Fibroblast of mammary gland (primary cell): ENCODE results near the gene CABP4.

Source experiments
- DNase-seq: peaks from one replicate; pipeline ENCODE4 v3.0.0-alpha.2; 2010; ENCODE audit warnings: low read depth
- H3K4me3 ChIP-seq: 2 replicates; pipeline ENCODE4 v1.5.1; 2011; ENCODE audit warnings: low read depth, mild to moderate bottlenecking, low read length, moderate library complexity; ENCODE audit not compliant: control insufficient read depth
- TF ChIP-seq, protein P1 (sequence below): conservative IDR thresholded peaks from 2 replicates; pipeline ENCODE4 v1.5.1; 2011; ENCODE audit warnings: low read depth, low read length, inconsistent platforms; ENCODE audit not compliant: control insufficient read depth, insufficient read depth

The CABP4 gene

DNA sequence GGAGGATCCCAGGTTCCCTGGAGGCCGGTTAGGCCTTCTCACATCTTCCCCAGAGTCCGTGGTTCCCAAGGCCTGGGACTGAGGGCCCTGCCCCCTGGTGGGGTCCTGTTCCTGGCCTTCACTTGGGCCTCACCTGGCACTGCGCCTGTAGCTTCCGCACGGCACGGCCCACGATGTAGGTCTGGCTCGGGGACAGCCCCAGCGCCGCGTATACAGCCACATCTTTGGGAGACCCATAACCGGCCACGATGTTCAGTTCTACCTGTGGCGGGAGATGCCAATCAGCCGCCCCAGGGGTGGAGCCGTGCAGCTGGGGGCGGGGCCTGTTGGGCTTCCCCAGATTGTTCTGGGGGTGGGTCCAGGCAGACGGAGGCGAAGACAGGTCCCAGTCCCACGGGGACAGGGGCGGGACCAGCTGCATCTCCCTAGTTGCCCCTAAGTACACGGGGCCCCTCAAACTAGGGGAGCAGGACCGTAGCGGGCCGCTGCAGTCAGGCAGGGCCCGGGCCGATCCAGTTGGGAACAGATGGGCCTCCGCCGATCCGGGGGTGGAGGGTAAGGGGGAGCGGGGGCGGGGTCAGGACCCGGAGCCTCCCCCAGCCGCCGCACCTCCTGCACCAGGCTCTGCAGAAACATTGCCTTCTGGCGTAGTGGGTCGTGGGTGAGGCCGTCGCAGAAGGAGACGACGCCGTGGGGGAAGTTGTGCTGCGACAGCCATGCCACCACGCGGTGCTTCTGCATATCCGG lies 37.8 kb downstream of the CABP4 start:
- TF ChIP-seq, protein P1, sequence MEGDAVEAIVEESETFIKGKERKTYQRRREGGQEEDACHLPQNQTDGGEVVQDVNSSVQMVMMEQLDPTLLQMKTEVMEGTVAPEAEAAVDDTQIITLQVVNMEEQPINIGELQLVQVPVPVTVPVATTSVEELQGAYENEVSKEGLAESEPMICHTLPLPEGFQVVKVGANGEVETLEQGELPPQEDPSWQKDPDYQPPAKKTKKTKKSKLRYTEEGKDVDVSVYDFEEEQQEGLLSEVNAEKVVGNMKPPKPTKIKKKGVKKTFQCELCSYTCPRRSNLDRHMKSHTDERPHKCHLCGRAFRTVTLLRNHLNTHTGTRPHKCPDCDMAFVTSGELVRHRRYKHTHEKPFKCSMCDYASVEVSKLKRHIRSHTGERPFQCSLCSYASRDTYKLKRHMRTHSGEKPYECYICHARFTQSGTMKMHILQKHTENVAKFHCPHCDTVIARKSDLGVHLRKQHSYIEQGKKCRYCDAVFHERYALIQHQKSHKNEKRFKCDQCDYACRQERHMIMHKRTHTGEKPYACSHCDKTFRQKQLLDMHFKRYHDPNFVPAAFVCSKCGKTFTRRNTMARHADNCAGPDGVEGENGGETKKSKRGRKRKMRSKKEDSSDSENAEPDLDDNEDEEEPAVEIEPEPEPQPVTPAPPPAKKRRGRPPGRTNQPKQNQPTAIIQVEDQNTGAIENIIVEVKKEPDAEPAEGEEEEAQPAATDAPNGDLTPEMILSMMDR: no peak
- no peak overlapping the region for H3K4me3 ChIP-seq
- DNase-seq: no peak

DNA sequence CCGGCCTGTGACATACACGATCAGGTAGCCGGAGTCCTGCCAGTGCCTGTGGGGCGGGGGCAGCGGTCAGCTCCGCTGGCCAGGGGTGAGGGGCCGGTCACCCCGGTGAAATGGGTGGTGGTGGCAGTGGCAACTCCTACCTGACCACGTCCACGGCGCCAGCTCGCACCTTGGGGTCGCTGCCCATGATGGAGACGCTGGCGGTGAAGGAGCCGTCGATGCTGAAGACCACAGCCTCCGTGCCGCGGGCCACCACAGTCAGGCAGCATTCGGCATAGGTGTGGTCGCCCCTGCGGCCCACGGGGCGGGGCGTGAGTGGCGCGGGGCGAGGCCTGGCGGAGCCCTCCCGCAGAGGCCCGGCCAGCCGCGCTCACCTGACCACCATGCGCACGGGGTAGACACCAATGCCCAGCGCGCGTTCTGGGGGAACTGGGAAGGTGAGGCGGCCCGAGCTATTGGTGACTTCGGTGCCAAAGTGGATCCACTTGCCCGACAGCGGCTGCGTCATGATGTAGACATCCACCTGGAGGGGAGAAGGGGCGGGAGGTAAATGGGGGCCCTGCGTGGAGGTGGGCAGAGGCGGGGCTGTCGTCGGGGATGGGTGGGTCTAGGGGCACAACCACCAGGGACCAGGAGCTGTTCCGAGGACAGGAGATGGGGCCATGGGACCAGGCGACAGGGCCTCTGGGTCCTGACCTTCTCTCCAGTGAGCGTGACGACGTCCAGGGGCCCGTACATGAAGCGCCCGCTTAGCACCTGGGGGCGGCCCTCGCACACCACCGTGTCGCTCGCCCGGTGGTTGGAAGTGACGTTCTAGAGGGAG lies 38.6 kb downstream of the CABP4 start:
- no peak for DNase-seq
- TF ChIP-seq, protein P1: no peak
- H3K4me3 ChIP-seq: no peak overlapping the region

DNA sequence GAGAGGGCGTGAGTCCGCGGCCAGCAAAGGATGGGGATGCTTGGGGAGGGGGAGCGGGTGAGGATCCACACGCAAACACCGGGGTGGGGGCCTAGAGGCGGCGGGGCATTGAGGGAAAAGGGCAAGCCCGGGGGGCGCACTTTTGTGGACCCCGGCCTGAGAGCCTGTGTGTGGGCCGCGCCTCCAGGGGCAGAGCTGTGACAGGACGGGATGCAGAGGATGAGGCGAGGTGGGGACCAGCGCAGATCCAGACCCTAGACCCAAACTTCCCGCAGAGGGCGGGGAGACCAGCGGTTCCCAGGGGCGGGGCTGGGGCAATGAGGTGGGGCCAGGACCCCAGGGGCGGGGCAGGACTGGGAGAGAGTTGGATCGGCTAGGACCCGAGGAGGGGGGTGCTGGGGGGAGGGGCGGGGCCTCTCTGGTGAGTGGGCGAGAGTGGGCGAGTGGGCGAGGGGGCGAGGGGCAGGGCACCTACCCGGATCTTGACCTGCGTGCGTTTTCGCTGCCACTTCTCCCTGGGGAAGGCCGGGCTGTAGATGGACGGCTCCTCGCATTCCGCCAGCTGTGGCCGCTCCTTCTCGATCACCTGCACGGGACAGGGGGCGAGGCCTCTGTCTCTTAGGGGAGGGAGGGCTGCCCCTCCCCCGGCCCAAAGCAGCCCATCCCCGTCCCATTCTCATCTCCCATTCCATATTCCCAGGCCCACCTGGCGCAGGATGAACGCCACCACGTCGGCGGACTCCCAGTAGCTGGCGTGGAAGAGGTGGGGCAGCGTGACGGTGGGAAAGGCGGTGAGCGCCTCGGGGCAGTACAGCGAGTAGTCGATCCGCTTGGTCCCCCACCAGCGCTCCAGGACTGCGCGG lies 39.4 kb downstream of the CABP4 start:
- no peak for DNase-seq
- no peak overlapping the region for H3K4me3 ChIP-seq
- TF ChIP-seq, protein P1: no peak

DNA sequence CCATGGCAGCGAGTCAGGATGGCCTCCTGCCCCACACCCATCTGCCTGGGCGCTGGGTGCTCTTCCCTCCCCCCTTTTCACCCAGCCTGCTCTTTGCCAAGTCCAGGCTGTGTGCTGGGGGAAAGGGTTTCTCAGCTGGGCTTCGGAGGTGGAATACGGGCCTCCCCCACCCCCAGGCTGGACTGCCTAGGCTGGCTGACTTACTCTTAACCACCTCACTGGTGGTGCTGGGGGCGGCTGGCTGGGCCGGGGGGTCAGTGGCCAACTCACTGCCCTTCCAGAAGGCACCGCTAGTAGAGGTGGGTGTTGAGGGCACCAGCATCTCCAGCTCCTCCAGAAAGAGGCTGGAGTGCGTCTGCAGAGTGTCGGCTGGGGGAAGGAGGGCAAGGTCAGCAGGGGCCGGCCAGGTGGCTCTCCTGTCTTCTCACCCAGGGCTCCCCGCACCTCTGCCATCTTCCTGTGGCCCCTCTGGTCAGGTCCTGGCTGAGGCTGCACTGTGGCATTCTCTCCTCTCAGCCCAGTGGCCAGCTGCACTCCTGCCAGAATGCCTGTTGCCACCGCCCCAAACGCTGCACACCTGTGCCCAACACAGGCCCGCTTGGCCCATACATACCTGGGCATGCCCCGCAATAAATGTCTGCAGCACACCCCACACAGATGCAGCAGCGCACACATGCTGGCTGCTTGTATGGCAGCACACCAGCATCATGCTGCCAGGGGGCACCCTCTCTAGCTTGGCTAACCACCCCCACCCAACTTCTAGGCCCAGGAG lies 40.3 kb downstream of the CABP4 start:
- H3K4me3 ChIP-seq: no peak overlapping the region
- TF ChIP-seq, protein P1: no peak

DNA sequence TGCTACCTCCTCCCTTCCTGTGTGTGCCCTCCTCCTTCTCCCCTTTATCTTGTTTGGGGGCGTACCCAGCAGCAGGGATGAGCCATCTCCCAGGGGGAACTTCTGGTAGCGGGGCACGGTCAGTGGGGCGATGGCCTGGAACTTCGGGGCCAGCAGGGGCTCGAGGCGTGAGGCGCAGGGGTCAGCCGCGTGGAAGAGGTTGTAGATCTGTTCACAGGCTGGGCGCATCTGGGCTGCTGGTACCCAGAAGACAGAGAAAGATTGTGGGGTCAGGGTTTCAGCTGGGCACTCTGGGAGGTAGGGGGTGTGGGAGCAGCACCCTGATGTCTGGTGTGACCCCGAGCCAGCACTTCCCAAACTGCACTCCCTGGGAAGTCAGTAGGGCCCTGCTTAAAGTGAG lies 41.0 kb downstream of the CABP4 start:
- DNase-seq: no peak
- no peak overlapping the region for H3K4me3 ChIP-seq
- TF ChIP-seq, protein P1: no peak

More for the DNA sequence above, 40.3 kb downstream of the CABP4 start:
- no peak for DNase-seq
